CD4-positive, alpha-beta memory T cell (primary cell): ENCODE results near the gene CFLAR. TPM values are rescaled to one million over a fixed set of nuclear protein-coding genes. Genes with fewer than 3 reads are reported as not detected.
"Not testable (repeated sequence)": the region's sequence is repeated elsewhere in the genome, so short reads cannot be mapped to it uniquely, and the experiment has no call there.

Source experiments
- CTCF ChIA-PET: fragments of 350-600 bp; sonication (Branson Sonifier 250); formaldehyde crosslinking; loops from one replicate; lab custom pipeline; 2021; ENCODE audit warnings: inconsistent platforms; ENCODE audit not compliant: partially characterized antibody; lab: Charles Lee
- POLR2A ChIA-PET: fragments of 350-600 bp; sonication (Branson Sonifier 250); formaldehyde crosslinking; loops from one replicate; lab custom pipeline; 2021; ENCODE audit not compliant: partially characterized antibody; lab: Charles Lee
- DNase-seq, 5 donors: peaks; one replicate each; pipeline versions ENCODE4 v3.0.0 to v3.0.0-alpha.2; 2020 to 2022; ENCODE audit warnings: mixed read lengths in 1 of 5
- H3K27ac ChIP-seq: one replicate; pipeline ENCODE4 v1.7.0; 2013; ENCODE audit warnings: low read depth, low read length
- H3K27me3 ChIP-seq: 2 replicates; pipeline ENCODE4 v1.7.0; 2013; ENCODE audit warnings: mild to moderate bottlenecking, low read length, moderate library complexity; ENCODE audit not compliant: insufficient read depth
- H3K36me3 ChIP-seq: 2 replicates; pipeline ENCODE4 v1.7.0; 2013; ENCODE audit warnings: mild to moderate bottlenecking, low read length, moderate library complexity; ENCODE audit not compliant: insufficient read depth
- H3K4me1 ChIP-seq: 2 replicates; pipeline ENCODE4 v1.7.0; 2013; ENCODE audit warnings: mild to moderate bottlenecking, low read length, moderate library complexity; ENCODE audit not compliant: insufficient read depth
- H3K4me3 ChIP-seq, 2 donors: one replicate each; pipeline ENCODE4 v1.7.0; 2013; ENCODE audit warnings: low read length in 2 of 2, mild to moderate bottlenecking in 1 of 2
- H3K9me3 ChIP-seq, 2 donors: one replicate each; pipeline ENCODE4 v1.7.0; 2013; ENCODE audit warnings: low read length in 2 of 2, control low read depth in 1 of 2; ENCODE audit not compliant: control insufficient read depth in 1 of 2
- H3K27ac Mint-ChIP-seq, 7 donors: one replicate each; pipeline ENCODE4 v1.8.0; 2020 to 2021; ENCODE audit warnings: mixed read lengths in 7 of 7, mild to moderate bottlenecking in 6 of 7, inconsistent platforms in 3 of 7, moderate library complexity in 3 of 7
- H3K27me3 Mint-ChIP-seq, 2 donors: one replicate each; pipeline ENCODE4 v1.8.0; 2020 to 2021; ENCODE audit warnings: mixed read lengths in 2 of 2
- H3K36me3 Mint-ChIP-seq, 2 donors: one replicate each; pipeline ENCODE4 v1.8.0; 2020 to 2021; ENCODE audit warnings: mixed read lengths in 2 of 2, inconsistent platforms in 1 of 2, mild to moderate bottlenecking in 1 of 2
- H3K4me1 Mint-ChIP-seq, 4 donors: one replicate each; pipeline ENCODE4 v1.8.0; 2020 to 2021; ENCODE audit warnings: mixed read lengths in 4 of 4, mild to moderate bottlenecking in 1 of 4
- H3K4me3 Mint-ChIP-seq, 8 donors: one replicate each; pipeline ENCODE4 v1.8.0; 2020 to 2021; ENCODE audit warnings: mixed read lengths in 8 of 8, mild to moderate bottlenecking in 7 of 8, moderate library complexity in 6 of 8, inconsistent platforms in 3 of 8
- H3K9me3 Mint-ChIP-seq, 8 donors: one replicate each; pipeline ENCODE4 v1.8.0; 2020 to 2021; ENCODE audit warnings: mixed read lengths in 8 of 8, mild to moderate bottlenecking in 5 of 8, inconsistent platforms in 3 of 8, moderate library complexity in 1 of 8
- intact Hi-C: fragments of 100-400 bp; cut with micrococcal nuclease; formaldehyde crosslinking; loops from one replicate; pipeline ENCODE4 v1.15.1; 2023
- polyA plus RNA-seq, 2 donors: library from polyadenylated mRNA; unstranded; fragments of 300-500 nt; fragmentation: Illumina TruSeq; gene quantifications; one replicate each; pipeline ENCODE4 v1.2.3, GENCODE V29; 2021
- total RNA-seq, 2 experiments: library from RNA; stranded (reverse); gene quantifications; one replicate each; pipeline ENCODE4 v1.2.3, GENCODE V29; 2021

Gene CFLAR
- total and polyA plus RNA-seq, 4 experiments from 2014 or later, result 127 to 235 (median 188) TPM

GRCh38 chr2:201139836-201140604 is 24.1 kb downstream of the CFLAR start:
- peaks cover 77% of the 10 kb centered on the region for H3K36me3 ChIP-seq
- H3K36me3 Mint-ChIP-seq, result peaks cover 54 to 80% of the 10 kb centered on the region in 2 donors
- H3K27ac Mint-ChIP-seq, result peak overlapping the region in 6 of 7 donors; percentile 27 to 79 (median 68)
- no peaks in the 10 kb centered on the region for H3K27me3 Mint-ChIP-seq
- no peaks in the 10 kb centered on the region for H3K9me3 ChIP-seq
- CTCF ChIA-PET, result interaction anchor here (2.8 kb wide), 1 partner anchor 22 kb away, joined by 14 read pairs; no protein-coding TSS in a partner anchor
- H3K27me3 ChIP-seq, result no peaks in the 10 kb centered on the region
- H3K9me3 Mint-ChIP-seq, result no peaks in the 10 kb centered on the region
- intact Hi-C loops, result no loop called here
- no peak overlapping the region for H3K4me3 Mint-ChIP-seq
- POLR2A ChIA-PET, result interaction anchor here (3.2 kb wide), 1 partner anchor 9 kb away, joined by 14 read pairs; no protein-coding TSS in a partner anchor
- no peak overlapping the region for H3K27ac ChIP-seq
- DNase-seq, result no peak
- peaks cover 13% of the 10 kb centered on the region for H3K4me1 ChIP-seq
- peaks cover 20 to 38% (median 29%) of the 10 kb centered on the region in 4 donors for H3K4me1 Mint-ChIP-seq
- H3K4me3 ChIP-seq, result no peak overlapping the region

GRCh38 chr2:201144101-201145051 is 28.4 kb downstream of the CFLAR start:
- H3K27ac ChIP-seq, result no peak overlapping the region
- H3K27me3 ChIP-seq, result no peaks in the 10 kb centered on the region
- no peaks in the 10 kb centered on the region for H3K9me3 Mint-ChIP-seq
- no peak overlapping the region for H3K4me3 ChIP-seq
- peak overlapping the region in 2 of 7 donors; percentile 46 to 48 for H3K27ac Mint-ChIP-seq
- peaks cover 37 to 62% of the 10 kb centered on the region in 2 donors for H3K36me3 Mint-ChIP-seq
- DNase-seq, result no peak
- no peaks in the 10 kb centered on the region for H3K9me3 ChIP-seq
- intact Hi-C loops, result loop anchor here (2.0 kb wide), 1 partner anchor 14 kb away; no protein-coding TSS in a partner anchor
- ChIA-PET CTCF (interaction anchor here (0.6 to 3.6 kb wide), 11 partner anchors 9 to 242 kb away, joined by 3 to 28 read pairs (median 7); no protein-coding TSS in a partner anchor), POLR2A (interaction anchor here (0.9 to 8.3 kb wide), 3 partner anchors 14 to 27 kb away, joined by 4 to 84 read pairs (median 5); partner anchors contain the start of gene CFLAR)
- H3K36me3 ChIP-seq, result peaks cover 49% of the 10 kb centered on the region
- H3K4me3 Mint-ChIP-seq, result no peak overlapping the region
- H3K27me3 Mint-ChIP-seq, result no peaks in the 10 kb centered on the region
- H3K4me1 ChIP-seq, result no peaks in the 10 kb centered on the region
- H3K4me1 Mint-ChIP-seq, result peaks cover 7 to 19% (median 18%) of the 10 kb centered on the region in 4 donors

- DNase-seq, result no peak
- H3K27ac Mint-ChIP-seq, result peak overlapping the region; percentile 22 to 81 (median 66)
- no peak overlapping the region for H3K4me3 Mint-ChIP-seq
- no peaks in the 10 kb centered on the region for H3K9me3 Mint-ChIP-seq
- H3K36me3 Mint-ChIP-seq, result peaks cover 51 to 65% of the 10 kb centered on the region in 2 donors
- peaks cover 27% of the 10 kb centered on the region for H3K4me1 ChIP-seq
- intact Hi-C loops, result no loop called here
- H3K4me3 ChIP-seq, result no peak overlapping the region
- POLR2A ChIA-PET, result interaction anchor here (1.0 to 8.3 kb wide), 4 partner anchors 9 to 85 kb away, joined by 3 to 84 read pairs (median 7); partner anchors contain the start of gene CFLAR
- peak overlapping the region; percentile 32 for H3K27ac ChIP-seq
- H3K27me3 Mint-ChIP-seq, result no peaks in the 10 kb centered on the region
- H3K27me3 ChIP-seq, result no peaks in the 10 kb centered on the region
- H3K4me1 Mint-ChIP-seq, result peaks cover 27 to 40% (median 38%) of the 10 kb centered on the region in 4 donors
- peaks cover 40% of the 10 kb centered on the region for H3K36me3 ChIP-seq
- CTCF ChIA-PET, result interaction anchor here (1.4 to 3.0 kb wide), 3 partner anchors 10 to 71 kb away, joined by 3 to 20 read pairs (median 12); no protein-coding TSS in a partner anchor
- H3K9me3 ChIP-seq, result no peaks in the 10 kb centered on the region
These were observed 32.5 kb downstream of the CFLAR start for GRCh38 chr2:201148434-201148990.

GRCh38 chr2:201149064-201149820 is 33.3 kb downstream of the CFLAR start:
- Histone ChIP-seq H3K4me1 (peaks cover 27% of the 10 kb centered on the region), H3K4me3 (no peak overlapping the region), H3K27me3 (no peaks in the 10 kb centered on the region), H3K9me3 (no peaks in the 10 kb centered on the region), H3K36me3 (peaks cover 38% of the 10 kb centered on the region), H3K27ac (peak overlapping the region; percentile 32)
- DNase-seq, result no peak
- H3K27me3 Mint-ChIP-seq, result no peaks in the 10 kb centered on the region
- ChIA-PET CTCF (interaction anchor here (1.4 to 3.0 kb wide), 3 partner anchors 9 to 72 kb away, joined by 3 to 20 read pairs (median 12); no protein-coding TSS in a partner anchor), POLR2A (interaction anchor here (1.0 to 8.3 kb wide), 3 partner anchors 9 to 32 kb away, joined by 3 to 84 read pairs (median 10); partner anchors contain the start of gene CFLAR)
- intact Hi-C loops, result no loop called here
- no peak overlapping the region for H3K4me3 Mint-ChIP-seq
- H3K9me3 Mint-ChIP-seq, result no peaks in the 10 kb centered on the region
- peaks cover 53 to 63% of the 10 kb centered on the region in 2 donors for H3K36me3 Mint-ChIP-seq
- peaks cover 27 to 41% (median 38%) of the 10 kb centered on the region in 4 donors for H3K4me1 Mint-ChIP-seq
- peak overlapping the region; percentile 35 to 86 (median 78) for H3K27ac Mint-ChIP-seq

DNA sequence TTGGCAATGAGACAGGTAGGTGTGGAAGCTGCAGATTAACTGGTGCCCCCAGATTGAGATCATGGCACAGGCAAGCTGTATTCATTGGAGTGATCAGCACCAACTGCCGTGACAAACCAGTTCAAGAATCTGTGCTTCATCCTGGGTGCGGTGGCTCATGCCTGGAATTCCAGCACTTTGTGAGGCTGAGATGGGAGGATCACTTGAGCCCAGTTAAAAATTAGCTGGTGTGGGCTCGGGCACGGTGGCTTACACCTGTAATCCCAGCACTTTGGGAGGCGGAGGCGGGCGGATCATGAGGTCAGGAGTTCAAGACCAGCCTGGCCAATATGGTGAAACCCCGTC is 33.8 kb downstream of the CFLAR start:
- H3K4me3 ChIP-seq, H3K4me3 Mint-ChIP-seq, intact Hi-C loops, H3K9me3 ChIP-seq, H3K27me3 ChIP-seq, H3K27ac ChIP-seq, H3K9me3 Mint-ChIP-seq, DNase-seq, H3K27me3 Mint-ChIP-seq: not testable (repeated sequence)
- H3K4me1 ChIP-seq, result peaks cover 27% of the 10 kb centered on the region
- H3K36me3 ChIP-seq, result peaks cover 41% of the 10 kb centered on the region
- ChIA-PET CTCF (interaction anchor here (1.4 to 3.0 kb wide), 3 partner anchors 7 to 72 kb away, joined by 3 to 20 read pairs (median 5); no protein-coding TSS in a partner anchor), POLR2A (interaction anchor here (8.3 kb wide), 1 partner anchor 33 kb away, joined by 84 read pairs; the partner anchor contains the start of gene CFLAR)
- Mint-ChIP-seq H3K4me1 (peaks cover 30 to 45% (median 38%) of the 10 kb centered on the region in 4 donors), H3K36me3 (peaks cover 58 to 66% of the 10 kb centered on the region in 2 donors), H3K27ac (peak overlapping the region in 6 of 7 donors; percentile 32 to 86 (median 62))
